ENCODE measurements around the gene RPS6KC1. TPM values are rescaled to one million over a fixed set of nuclear protein-coding genes. Genes with fewer than 3 reads are reported as not detected.

The RPS6KC1 gene
- 10 to 100 TPM; 39.9 to 41.0 TPM for total RNA-seq

GRCh38 chr1:213051127-213051880 is at the start of gene RPS6KC1:
TSS of gene RPS6KC1 (plus strand) at chr1:213051241. CDS start at chr1:213051405, 164 bp downstream.

GRCh38 chr1:213015099-213016050 is 35.7 kb upstream of the RPS6KC1 start, which contains the start of gene ANGEL2:
TSS of gene ANGEL2 (minus strand) at chr1:213015867. CDS start at chr1:213015671, 196 bp downstream.

Other genes with a start within 250 kb of the RPS6KC1 start
- gene SPATA45, start 203.6 kb upstream of the RPS6KC1 start, total RNA-seq: under 1 TPM in 1 of 2 donors, not detected in 1; 0.34 TPM
- gene FLVCR1, start 193.0 kb upstream of the RPS6KC1 start, total RNA-seq: 10 to 100 TPM; 13.1 to 17.0 TPM
- under 1 TPM; under 0.01 to 0.33 TPM for gene VASH2, start 100.7 kb upstream of the RPS6KC1 start, total RNA-seq
- gene ANGEL2, start 35.4 kb upstream of the RPS6KC1 start, total RNA-seq: 10 to 100 TPM; 46.1 to 62.3 TPM

Data from melanocyte of skin (primary cell).